Right lobe of liver (tissue), 4 donors: ENCODE measurements around the gene LYPD6B.

Experiments used
- CTCF ChIP-seq, 4 donors: fragments of 200-600 bp in 3 of 4; fragments of 450-650 bp in 1 of 4; IDR thresholded peaks; one replicate each; pipeline versions ENCODE4 v1.5.1 to v1.8.0; 2016 to 2022; ENCODE audit warnings: antibody characterized with exemption in 4 of 4, mild to moderate bottlenecking in 2 of 4
- POLR2A ChIP-seq: fragments of 450-650 bp; IDR thresholded peaks from one replicate; pipeline ENCODE4 v1.6.1; 2017; ENCODE audit warnings: antibody characterized with exemption, mild to moderate bottlenecking
- donor health status: DM: no; HTN: no; CAD: no.
- donor health status: DM: no; HTN: no; CAD: no.
- donor health status: DM: no; HTN: yes; CAD: no.

GRCh38 chr2:149080971-149081370 is 42.5 kb downstream of the LYPD6B start:
- TF ChIP-seq CTCF (IDR thresholded peaks at IDR 0.05) (no peak), POLR2A (no peak)
